IMR-90 (cell line): ENCODE data around the gene PNMA8B. TPM values are rescaled to one million over a fixed set of nuclear protein-coding genes. Genes with fewer than 3 reads are reported as not detected.
A peak's percentile ranks its signal among the peaks of the same experiment; 100 is the strongest.

Source experiments
- ATAC-seq: fragments of 200-7000 bp; cut with Tn5 transposase; 2 replicates; pipeline ENCODE4 v1.9.1; 2020; ENCODE audit warnings: low read depth, mild to moderate bottlenecking, moderate library complexity
- BruUV-seq: library from RNA; stranded (reverse); fragments of 400-500 nt; replicated peaks from 2 replicates; lab custom pipeline; 2021; lab: Mats Ljungman, UMichigan
- CTCF ChIA-PET: fragments of 300-600 bp; formaldehyde crosslinking; extraction: SDS; loops from one replicate; lab custom pipeline; 2021; ENCODE audit warnings: antibody characterized with exemption; lab: Yijun Ruan, JAX
- POLR2A ChIA-PET: fragments of 300-600 bp; sonication (Branson Sonifier 250); formaldehyde crosslinking; loops from one replicate; lab custom pipeline; 2022; ENCODE audit warnings: antibody characterized with exemption; ENCODE audit not compliant: unreplicated experiment; lab: Charles Lee
- DNase-seq: peaks from one replicate; pipeline ENCODE4 v3.0.0; 2013
- H2AFZ ChIP-seq: replicated peaks from 2 replicates; pipeline ENCODE3; 2013; ENCODE audit warnings: low read length, mild to moderate bottlenecking; ENCODE audit not compliant: poor library complexity
- H2AK5ac ChIP-seq: 2 replicates; pipeline ENCODE4 v1.6.1; 2013; ENCODE audit warnings: low read depth, low read length, inconsistent platforms
- H2AK9ac ChIP-seq: replicated peaks from 2 replicates; pipeline ENCODE3; 2013; ENCODE audit warnings: mild to moderate bottlenecking, low read depth, low read length, moderate library complexity; ENCODE audit not compliant: poor library complexity
- H2BK120ac ChIP-seq: 2 replicates; pipeline ENCODE4 v1.6.1; 2013; ENCODE audit warnings: low read depth, low read length, inconsistent platforms
- H2BK15ac ChIP-seq: 3 replicates; pipeline ENCODE4 v1.6.1; 2013; ENCODE audit warnings: low read depth, low read length, inconsistent platforms
- H2BK20ac ChIP-seq: 2 replicates; pipeline ENCODE4 v1.6.1; 2013; ENCODE audit warnings: low read depth, mild to moderate bottlenecking, inconsistent platforms, low read length, moderate library complexity
- H2BK5ac ChIP-seq: 2 replicates; pipeline ENCODE4 v1.6.1; 2013; ENCODE audit warnings: mild to moderate bottlenecking, low read depth, low read length, inconsistent platforms; ENCODE audit not compliant: poor library complexity, severe bottlenecking
- H3K14ac ChIP-seq: replicated peaks from 2 replicates; pipeline ENCODE4 v1.6.1; 2013; ENCODE audit warnings: low read depth, low read length, inconsistent platforms
- H3K18ac ChIP-seq: 2 replicates; pipeline ENCODE4 v1.6.1; 2013; ENCODE audit warnings: low read depth, low read length, control low read depth
- H3K23ac ChIP-seq: 2 replicates; pipeline ENCODE4 v1.6.1; 2013; ENCODE audit warnings: low read depth, low read length, inconsistent platforms
- H3K27ac ChIP-seq: 2 replicates; pipeline ENCODE4 v1.5.1; 2013; ENCODE audit warnings: mild to moderate bottlenecking, control low read depth, low read length; ENCODE audit not compliant: insufficient read depth
- H3K27me3 ChIP-seq: 2 replicates; pipeline ENCODE4 v1.6.1; 2013; ENCODE audit warnings: low read length; ENCODE audit not compliant: control insufficient read depth, insufficient read depth
- H3K36me3 ChIP-seq: 2 replicates; pipeline ENCODE4 v1.6.1; 2013; ENCODE audit warnings: low read length, mixed read lengths; ENCODE audit not compliant: control insufficient read depth, insufficient read depth
- H3K4ac ChIP-seq: 2 replicates; pipeline ENCODE4 v1.6.1; 2013; ENCODE audit warnings: low read depth, low read length, inconsistent platforms
- H3K4me1 ChIP-seq: 2 replicates; pipeline ENCODE4 v1.6.1; 2013; ENCODE audit warnings: low read length, mixed read lengths; ENCODE audit not compliant: control insufficient read depth, insufficient read depth
- H3K4me2 ChIP-seq: 2 replicates; pipeline ENCODE4 v1.6.1; 2013; ENCODE audit warnings: low read depth, mild to moderate bottlenecking, control low read depth, low read length, moderate library complexity
- H3K4me3 ChIP-seq: 2 replicates; pipeline ENCODE4 v1.5.1; 2013; ENCODE audit warnings: low read depth, mild to moderate bottlenecking, control low read depth, low read length, moderate library complexity; ENCODE audit not compliant: insufficient read depth
- H3K56ac ChIP-seq: 2 replicates; pipeline ENCODE4 v1.6.1; 2013; ENCODE audit warnings: low read length, inconsistent platforms; ENCODE audit not compliant: insufficient read depth; ENCODE audit errors: extremely low read depth
- H3K79me1 ChIP-seq, 2 experiments: 2 replicates each; pipeline ENCODE4 v1.6.1; 2013; ENCODE audit warnings: low read length in 2 of 2, inconsistent platforms in 1 of 2, low read depth in 1 of 2
- H3K9ac ChIP-seq: 2 replicates; pipeline ENCODE4 v1.6.1; 2013; ENCODE audit warnings: low read depth, low read length, control low read depth
- H3K9me1 ChIP-seq: 2 replicates; pipeline ENCODE4 v1.6.1; 2013; ENCODE audit warnings: low read length, inconsistent platforms; ENCODE audit not compliant: insufficient read depth
- H3K9me3 ChIP-seq: 2 replicates; pipeline ENCODE4 v1.6.1; 2013; ENCODE audit warnings: low read length; ENCODE audit not compliant: control insufficient read depth, insufficient read depth
- H4K20me1 ChIP-seq: 2 replicates; pipeline ENCODE4 v1.6.1; 2013; ENCODE audit warnings: low read length, inconsistent platforms; ENCODE audit not compliant: insufficient read depth
- H4K5ac ChIP-seq: 2 replicates; pipeline ENCODE4 v1.6.1; 2013; ENCODE audit warnings: mild to moderate bottlenecking, low read depth, low read length, control low read depth
- H4K8ac ChIP-seq, 2 experiments: 2 replicates each; pipeline ENCODE4 v1.6.1; 2013; ENCODE audit warnings: low read depth in 2 of 2, low read length in 2 of 2, control low read depth in 1 of 2, inconsistent platforms in 1 of 2
- H4K91ac ChIP-seq: 2 replicates; pipeline ENCODE4 v1.6.1; 2013; ENCODE audit warnings: low read depth, low read length, inconsistent platforms; ENCODE audit not compliant: insufficient read depth
- BHLHE40 ChIP-seq: fragments of 150-350 bp; IDR thresholded peaks from 2 replicates; pipeline ENCODE4 v1.6.1; 2016; ENCODE audit warnings: mild to moderate bottlenecking, low read depth, low read length
- CEBPB ChIP-seq: IDR thresholded peaks from 2 replicates; pipeline ENCODE4 v1.6.1; 2012; ENCODE audit warnings: low read depth, low read length, improper control_type of control experiment
- CHD1 ChIP-seq: IDR thresholded peaks from 2 replicates; pipeline ENCODE4 v1.6.1; 2012; ENCODE audit warnings: low read depth, low read length, improper control_type of control experiment
- CTCF ChIP-seq: conservative IDR thresholded peaks from 2 replicates; pipeline ENCODE4 v1.5.1; 2012; ENCODE audit warnings: mild to moderate bottlenecking, low read depth, low read length, improper control_type of control experiment
- ELK1 ChIP-seq: fragments of 150-350 bp; IDR thresholded peaks from 2 replicates; pipeline ENCODE4 v1.6.1; 2016; ENCODE audit warnings: low read depth, mild to moderate bottlenecking, low read length, moderate library complexity, borderline replicate concordance
- FOS ChIP-seq: fragments of 150-350 bp; IDR thresholded peaks from 2 replicates; pipeline ENCODE4 v1.6.1; 2016; ENCODE audit warnings: low read depth, low read length
- MAFK ChIP-seq: IDR thresholded peaks from 2 replicates; pipeline ENCODE4 v1.6.1; 2012; ENCODE audit warnings: low read depth, low read length, improper control_type of control experiment
- MAZ ChIP-seq: IDR thresholded peaks from 2 replicates; pipeline ENCODE4 v1.6.1; 2012; ENCODE audit warnings: low read depth, mild to moderate bottlenecking, low read length, improper control_type of control experiment, moderate library complexity, borderline replicate concordance
- MXI1 ChIP-seq: IDR thresholded peaks from 2 replicates; pipeline ENCODE4 v1.6.1; 2012; ENCODE audit warnings: low read depth, mild to moderate bottlenecking, low read length, moderate library complexity, borderline replicate concordance
- NFE2L2 ChIP-seq: fragments of 150-350 bp; IDR thresholded peaks from 2 replicates; pipeline ENCODE4 v1.6.1; 2016; ENCODE audit warnings: low read depth, mild to moderate bottlenecking, low read length
- RAD21 ChIP-seq: IDR thresholded peaks from 2 replicates; pipeline ENCODE4 v1.6.1; 2012; ENCODE audit warnings: low read length, improper control_type of control experiment
- RCOR1 ChIP-seq: IDR thresholded peaks from 2 replicates; pipeline ENCODE4 v1.6.1; 2012; ENCODE audit warnings: mild to moderate bottlenecking, low read length, improper control_type of control experiment; ENCODE audit not compliant: insufficient replicate concordance
- RFX5 ChIP-seq: IDR thresholded peaks from 2 replicates; pipeline ENCODE4 v1.8.0; 2012; ENCODE audit warnings: low read depth, mild to moderate bottlenecking, low read length, moderate library complexity
- SMC3 ChIP-seq: fragments of 150-350 bp; IDR thresholded peaks from 2 replicates; pipeline ENCODE4 v1.6.1; 2016; ENCODE audit warnings: low read depth, mild to moderate bottlenecking, antibody characterized with exemption, low read length, moderate library complexity
- USF2 ChIP-seq: fragments of 150-350 bp; IDR thresholded peaks from 2 replicates; pipeline ENCODE4 v1.6.1; 2017; ENCODE audit warnings: mild to moderate bottlenecking, antibody characterized with exemption, low read length, low read depth
- WGBS, 2 experiments: methylation state at CpG; one replicate each; pipeline versions ENCODE4 v1.1.5 to v1.1.7; 2013; ENCODE audit warnings: missing lambda C conversion rate in 2 of 2; ENCODE audit not compliant: insufficient read length in 1 of 2; ENCODE audit errors: extremely low coverage in 2 of 2; 5-methylcytosine and 5-hydroxymethylcytosine counted together
- dilution Hi-C: fragments of 300-500 bp; cut with HindIII; formaldehyde crosslinking; loops from one replicate; pipeline ENCODE4 v1.14.3; 2018; ENCODE audit warnings: low sequenced_read_pairs; ENCODE audit not compliant: unreplicated experiment
- in situ Hi-C: fragments of 300-500 bp; cut with MboI; formaldehyde crosslinking; loops from 3 replicates; pipeline ENCODE4 v1.14.3; 2019; ENCODE audit warnings: low sequenced_read_pairs, inconsistent platforms, mixed read lengths
- intact Hi-C: fragments of 100-400 bp; cut with micrococcal nuclease; formaldehyde crosslinking; loops from 2 replicates; pipeline ENCODE4 v1.10.0; 2022
- polyA plus RNA-seq, 3 experiments: library from polyadenylated mRNA; depleted of rRNA; stranded (reverse); fragments of >200 nt; gene quantifications; 2 replicates each; pipeline ENCODE4 v1.2.3, GENCODE V29; 2012; ENCODE audit warnings: low replicate concordance in 1 of 3
- total RNA-seq: library from RNA; depleted of rRNA; stranded (reverse); fragments of >200 nt; gene quantifications from 2 replicates; pipeline ENCODE4 v1.2.3, GENCODE V29; 2012

Gene PNMA8B
- total and polyA plus RNA-seq, 2 of the 4 experiments (the other 2 are of a cell fraction): 0.12 to 0.18 TPM

GRCh38 chr19:46515879-46516350 lies 20.2 kb upstream of the PNMA8B start:
- Histone ChIP-seq H3K56ac (no peak overlapping the region), H3K27me3 (peaks cover 7% of the 10 kb centered on the region), H2BK120ac (no peak overlapping the region), H3K4me1 (no peaks in the 10 kb centered on the region), H3K14ac (no peak overlapping the region), H4K8ac (no peak overlapping the region), H2BK5ac (no peak overlapping the region), H3K27ac (no peak overlapping the region), H4K91ac (no peak overlapping the region), H3K79me1 (no peaks in the 10 kb centered on the region), H3K18ac (no peak overlapping the region), H4K20me1 (no peaks in the 10 kb centered on the region), H2AFZ (no peak overlapping the region), H3K36me3 (no peaks in the 10 kb centered on the region), H3K9me3 (peaks cover 8% of the 10 kb centered on the region), H4K5ac (no peak overlapping the region), H3K4me3 (no peak overlapping the region), H2AK9ac (no peak overlapping the region), H3K4ac (no peak overlapping the region), H2BK20ac (no peak overlapping the region), H3K9ac (no peak overlapping the region), H3K23ac (no peak overlapping the region), H2BK15ac (no peak overlapping the region), H2AK5ac (no peak overlapping the region), H3K9me1 (no peaks in the 10 kb centered on the region; the same call in 1 of the 2 replicates), H3K4me2 (no peak overlapping the region)
- intact Hi-C loops (loop anchor here (1.0 kb wide), 1 partner anchor 26 kb away; no protein-coding TSS in a partner anchor), in situ Hi-C loops (no loop called here), dilution Hi-C loops (no loop called here)
- DNase-seq (peak; percentile 33), ATAC-seq (peak; percentile 82)
- BruUV-seq: no TSS peak
- no CpG with 5 or more reads among the region's 6 CpGs for WGBS, 2 experiments
- POLR2A ChIA-PET: no interaction called here
- TF ChIP-seq ELK1: no peak
- peak; percentile 67 for TF ChIP-seq CTCF
- no peak for TF ChIP-seq FOS
- no peak for TF ChIP-seq CEBPB
- no peak for TF ChIP-seq CHD1
- no peak for TF ChIP-seq RFX5
- TF ChIP-seq SMC3: peak; percentile 44; the same call in 1 of the 2 replicates
- no peak; the same call in 1 of the 2 replicates for TF ChIP-seq USF2
- TF ChIP-seq MAFK: no peak
- no peak for TF ChIP-seq MXI1
- TF ChIP-seq NFE2L2: no peak
- TF ChIP-seq RAD21: no peak
- TF ChIP-seq MAZ: no peak
- TF ChIP-seq RCOR1: no peak
- peak; percentile 57; the same call in 1 of the 2 replicates for TF ChIP-seq BHLHE40
- CTCF ChIA-PET: interaction anchor here (0.6 to 1.7 kb wide), 10 partner anchors 9 to 236 kb away, joined by 3 to 6 read pairs (median 4); partner anchors contain the start of gene PNMA8B
